T-helper 9 cell (primary cell): ENCODE measurements around the gene DERL2.

ENCODE experiments used
- DNase-seq: peaks from one replicate; pipeline ENCODE4 v3.0.0-alpha.2; 2020

DERL2 gene

GRCh38 chr17:5500589-5501391, 14.8 kb upstream of the DERL2 start:
- peak; percentile 70 for DNase-seq

- DNase-seq, result no peak
These were observed 14.2 kb upstream of the DERL2 start for GRCh38 chr17:5500247-5500588.

- no peak for DNase-seq
These were observed 13.7 kb upstream of the DERL2 start for GRCh38 chr17:5499476-5500231.

GRCh38 chr17:5492970-5493369, 7.0 kb upstream of the DERL2 start:
- DNase-seq, result no peak

- no peak for DNase-seq
These were observed 2.8 kb upstream of the DERL2 start for GRCh38 chr17:5488752-5489151.

- peak; percentile 95 for DNase-seq
These were observed 487 bp upstream of the DERL2 start, which contains the start of gene MIS12 for GRCh38 chr17:5486206-5487124. Gene MIS12 (plus strand): TSS chr17:5486566. CDS start chr17:5488863, 2,297 bp downstream.

GRCh38 chr17:5481451-5481850, 4.5 kb downstream of the DERL2 start:
- DNase-seq, result no peak

GRCh38 chr17:5480962-5481361, 5.0 kb downstream of the DERL2 start:
- no peak for DNase-seq

- no peak for DNase-seq
These were observed 7.0 kb downstream of the DERL2 start for GRCh38 chr17:5478992-5479391.

GRCh38 chr17:5473906-5474305, 12.1 kb downstream of the DERL2 start:
- no peak for DNase-seq

GRCh38 chr17:5472511-5472910, 13.5 kb downstream of the DERL2 start:
- no peak for DNase-seq

- no peak for DNase-seq
These were observed 17.9 kb downstream of the DERL2 start for GRCh38 chr17:5468075-5468473.

GRCh38 chr17:5467416-5467815, 18.6 kb downstream of the DERL2 start:
- DNase-seq, result no peak

- DNase-seq, result no peak
These were observed 19.7 kb downstream of the DERL2 start for GRCh38 chr17:5466295-5466694.

- no peak for DNase-seq
These were observed 21.1 kb downstream of the DERL2 start for GRCh38 chr17:5464717-5465507.

- DNase-seq, result no peak
These were observed 39.2 kb downstream of the DERL2 start for GRCh38 chr17:5446786-5447185.

- DNase-seq, result no peak
These were observed 41.8 kb downstream of the DERL2 start for GRCh38 chr17:5444209-5444608.

GRCh38 chr17:5443728-5444127, 42.2 kb downstream of the DERL2 start:
- no peak for DNase-seq

- DNase-seq, result no peak
These were observed 46.6 kb downstream of the DERL2 start for GRCh38 chr17:5439446-5439764.

- peak; percentile 92 for DNase-seq
These were observed 47.1 kb downstream of the DERL2 start, which contains the start of gene C1QBP for GRCh38 chr17:5438716-5439445. Gene C1QBP (minus strand): TSS chr17:5439155. CDS start chr17:5439073, 82 bp downstream.

GRCh38 chr17:5437721-5438317, 48.2 kb downstream of the DERL2 start:
- DNase-seq, result no peak
